Activated T-helper 2 cell treated with anti-CD3 and anti-CD28 coated beads, Interferon-gamma antibody, Interleukin-2, Interleukin-4, amounts not matched to agents 10 μg/mL and 5 μg/mL and 100 μg/mL, durations not matched to agents 14 hours and 24 hours and 36 hours (primary cell): Measurements from ENCODE around the gene SEMA3E. TPM values are rescaled to one million over a fixed set of nuclear protein-coding genes. Genes with fewer than 3 reads are reported as not detected.

Experiments used
- DNase-seq: peaks from one replicate; pipeline ENCODE4 v3.0.0; 2021; ENCODE audit warnings: low spot score
- H3K27ac Mint-ChIP-seq: one replicate; pipeline ENCODE4 v1.8.0; 2021; ENCODE audit warnings: mixed read lengths
- H3K27me3 Mint-ChIP-seq: one replicate; pipeline ENCODE4 v1.8.0; 2021; ENCODE audit warnings: low read depth, mixed read lengths
- H3K36me3 Mint-ChIP-seq: one replicate; pipeline ENCODE4 v1.8.0; 2021; ENCODE audit warnings: low read depth, mixed read lengths
- H3K4me1 Mint-ChIP-seq: one replicate; pipeline ENCODE4 v1.8.0; 2021; ENCODE audit warnings: low read depth, mixed read lengths
- H3K4me3 Mint-ChIP-seq: one replicate; pipeline ENCODE4 v1.8.0; 2021; ENCODE audit warnings: low read depth, mild to moderate bottlenecking, moderate library complexity, mixed read lengths
- H3K9me3 Mint-ChIP-seq: one replicate; pipeline ENCODE4 v1.8.0; 2021; ENCODE audit warnings: mixed read lengths
- intact Hi-C: fragments of 100-400 bp; cut with micrococcal nuclease; formaldehyde crosslinking; loops from one replicate; pipeline ENCODE4 v1.15.1; 2023
- total RNA-seq: library from RNA; stranded (reverse); gene quantifications from 2 replicates; pipeline ENCODE4 v1.2.3, GENCODE V29; 2022

The SEMA3E gene
- total RNA-seq, 1 donor from 2014 or later: not detected

GRCh38 chr7:83313931-83314330, 335.0 kb downstream of the SEMA3E start:
- Mint-ChIP-seq H3K36me3 (no peaks in the 10 kb centered on the region), H3K4me3 (no peak overlapping the region), H3K27ac (no peak overlapping the region), H3K27me3 (no peaks in the 10 kb centered on the region), H3K9me3 (no peaks in the 10 kb centered on the region), H3K4me1 (no peaks in the 10 kb centered on the region)
- DNase-seq: no peak
- intact Hi-C loops: no loop called here
